ENCODE data around the gene TRAPPC5.

- TF ChIP-seq CTCF (IDR thresholded peaks at IDR 0.05) = no peak
- TF ChIP-seq POLR2A (IDR thresholded peaks at IDR 0.05) = no peak
Observed at GRCh38 chr19:7642295-7643030, 38.2 kb upstream of the TRAPPC5 start.

Data from thyroid gland (tissue), 4 donors.